ENCODE results near the gene TUBD1.
"Not testable (repeated sequence)": the region's sequence is repeated elsewhere in the genome, so short reads cannot be mapped to it uniquely, and the experiment has no call there.

Gene TUBD1

GRCh38 chr17:59888145-59888750, 4.5 kb downstream of the TUBD1 start:
- TF ChIP-seq CTCF (IDR thresholded peaks at IDR 0.05; ENCODE audit: low read depth, low read length) = no peak
- no peak for DNase-seq (ENCODE audit: extremely low read depth, low read depth)

GRCh38 chr17:59884861-59885260, 7.9 kb downstream of the TUBD1 start:
- TF ChIP-seq CTCF (IDR thresholded peaks at IDR 0.05; ENCODE audit: low read depth, low read length) = no peak
- DNase-seq (ENCODE audit: extremely low read depth, low read depth) = no peak

- no peak for DNase-seq (ENCODE audit: extremely low read depth, low read depth)
- no peak for TF ChIP-seq CTCF (IDR thresholded peaks at IDR 0.05; ENCODE audit: low read depth, low read length)
These were observed 14.1 kb downstream of the TUBD1 start for GRCh38 chr17:59878624-59879023.

DNA sequence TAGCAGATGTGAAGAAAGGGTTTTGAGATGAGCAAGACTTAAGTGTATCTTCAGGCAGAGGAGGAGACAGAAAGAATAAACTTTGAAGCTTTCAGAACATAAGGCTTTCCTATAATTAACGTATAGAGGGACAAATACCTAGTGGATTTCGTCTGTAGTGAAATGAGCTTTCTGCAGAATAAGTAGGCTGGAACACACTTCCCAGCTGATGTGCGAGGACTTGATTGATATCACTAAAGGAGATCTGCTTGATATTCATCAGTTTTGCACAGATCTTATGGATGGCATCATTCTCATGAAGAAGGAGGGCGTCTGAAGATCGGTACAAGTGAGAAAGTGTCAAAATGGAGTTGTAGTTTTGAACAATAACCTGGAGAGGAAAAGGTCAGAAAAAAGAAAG, 14.8 kb downstream of the TUBD1 start:
- TF ChIP-seq CTCF (IDR thresholded peaks at IDR 0.05; ENCODE audit: low read depth, low read length) = no peak

GRCh38 chr17:59876107-59876506, 16.6 kb downstream of the TUBD1 start:
- no peak for TF ChIP-seq CTCF (IDR thresholded peaks at IDR 0.05; ENCODE audit: low read depth, low read length)
- no peak for DNase-seq (ENCODE audit: extremely low read depth, low read depth)

More for the DNA sequence above, 14.8 kb downstream of the TUBD1 start:
- no peak for DNase-seq (ENCODE audit: extremely low read depth, low read depth)

GRCh38 chr17:59874376-59874775, 18.4 kb downstream of the TUBD1 start:
- TF ChIP-seq CTCF (IDR thresholded peaks at IDR 0.05; ENCODE audit: low read depth, low read length) = no peak
- no peak for DNase-seq (ENCODE audit: extremely low read depth, low read depth)

DNA sequence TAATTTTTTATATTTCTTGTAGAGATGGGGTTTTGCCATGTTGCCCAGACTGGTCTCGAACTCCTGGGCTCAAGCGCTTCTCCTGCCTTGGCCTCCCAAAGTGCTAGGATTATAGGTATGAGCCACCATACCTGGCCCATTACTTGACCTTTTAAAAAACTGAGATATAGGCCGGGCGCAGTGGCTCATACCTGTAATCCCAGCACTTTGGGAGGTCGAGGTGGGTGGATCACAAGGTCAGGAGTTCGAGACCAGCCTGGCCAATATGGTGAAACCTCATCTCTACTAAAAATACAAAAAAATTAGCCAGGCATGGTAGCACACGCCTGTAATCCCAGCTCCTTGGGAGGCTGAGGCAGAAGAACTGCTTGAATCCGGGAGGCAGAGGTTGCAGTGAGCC, 19.3 kb downstream of the TUBD1 start:
- DNase-seq (ENCODE audit: extremely low read depth, low read depth) = not testable (repeated sequence)

- DNase-seq (ENCODE audit: extremely low read depth, low read depth) = no peak
- no peak for TF ChIP-seq CTCF (IDR thresholded peaks at IDR 0.05; ENCODE audit: low read depth, low read length)
These were observed 20.4 kb downstream of the TUBD1 start for GRCh38 chr17:59872351-59872750.

Measured in AG09319 (cell line).